Iris pigment epithelial cell (primary cell): Measurements from ENCODE around the gene ONECUT3.
A peak's percentile ranks its signal among the peaks of the same experiment; 100 is the strongest.

Source experiments
- DNase-seq: peaks from one replicate; pipeline ENCODE4 v3.0.0-alpha.2; 2011; ENCODE audit warnings: low read depth

Gene ONECUT3

GRCh38 chr19:1814833-1815604 is 61.7 kb downstream of the ONECUT3 start:
- no peak for DNase-seq

GRCh38 chr19:1815605-1816529 is 62.6 kb downstream of the ONECUT3 start:
- no peak for DNase-seq

- DNase-seq, result no peak
These were observed 63.4 kb downstream of the ONECUT3 start for GRCh38 chr19:1816530-1817298.

- DNase-seq, result no peak
These were observed 64.4 kb downstream of the ONECUT3 start for GRCh38 chr19:1817553-1818179.

GRCh38 chr19:1818549-1819195 is 65.4 kb downstream of the ONECUT3 start:
- no peak for DNase-seq

GRCh38 chr19:1819341-1820255 is 66.3 kb downstream of the ONECUT3 start:
- DNase-seq, result no peak

- DNase-seq, result no peak
These were observed 68.9 kb downstream of the ONECUT3 start for GRCh38 chr19:1822210-1822609.

GRCh38 chr19:1823020-1823419 is 69.7 kb downstream of the ONECUT3 start:
- DNase-seq, result no peak

GRCh38 chr19:1823539-1824251 is 70.4 kb downstream of the ONECUT3 start:
- DNase-seq, result no peak

GRCh38 chr19:1824252-1824622 is 70.9 kb downstream of the ONECUT3 start:
- no peak for DNase-seq

GRCh38 chr19:1825909-1826556 is 72.7 kb downstream of the ONECUT3 start:
- peak; percentile 44 for DNase-seq

- no peak for DNase-seq
These were observed 73.5 kb downstream of the ONECUT3 start for GRCh38 chr19:1826557-1827521.

GRCh38 chr19:1827566-1828278 is 74.4 kb downstream of the ONECUT3 start:
- DNase-seq, result no peak

GRCh38 chr19:1828279-1829238 is 75.3 kb downstream of the ONECUT3 start:
- no peak for DNase-seq

GRCh38 chr19:1829958-1830357 is 76.7 kb downstream of the ONECUT3 start:
- no peak for DNase-seq

GRCh38 chr19:1830568-1830967 is 77.3 kb downstream of the ONECUT3 start:
- DNase-seq, result no peak
